HG03575 (cell line): ENCODE data around the gene FAT1.

ENCODE experiments used
- ATAC-seq: cut with Tn5 transposase; IDR thresholded peaks from one replicate; pipeline ENCODE4 v1.9.1; 2021; ENCODE audit not compliant: unreplicated experiment, insufficient number of reproducible peaks, low FRiP score; ENCODE audit errors: extremely low read depth

FAT1 gene

GRCh38 chr4:186596346-186596745 lies 127.3 kb downstream of the FAT1 start:
- ATAC-seq: no peak

GRCh38 chr4:186593587-186593973 lies 130.1 kb downstream of the FAT1 start:
- no peak for ATAC-seq

- no peak for ATAC-seq
These were observed 130.6 kb downstream of the FAT1 start for GRCh38 chr4:186592966-186593586.

DNA sequence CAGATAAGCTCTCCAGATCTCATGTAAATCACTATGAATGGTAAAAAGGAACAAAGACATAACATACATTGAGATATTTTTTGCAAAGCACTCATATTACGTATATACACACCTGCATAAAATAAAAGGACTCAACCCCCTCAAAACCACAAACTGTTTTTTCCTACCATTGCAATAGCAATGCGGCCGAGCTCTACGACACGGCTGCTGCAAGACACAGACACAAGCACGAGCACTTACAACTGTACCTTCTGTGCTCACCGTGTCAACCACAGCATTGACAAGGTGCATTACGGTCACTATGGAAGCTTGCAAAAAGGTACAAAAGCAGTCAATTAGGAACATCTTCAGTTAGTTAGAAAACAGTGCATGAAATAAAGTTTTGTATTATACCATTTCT lies 131.2 kb downstream of the FAT1 start:
- no peak for ATAC-seq

DNA sequence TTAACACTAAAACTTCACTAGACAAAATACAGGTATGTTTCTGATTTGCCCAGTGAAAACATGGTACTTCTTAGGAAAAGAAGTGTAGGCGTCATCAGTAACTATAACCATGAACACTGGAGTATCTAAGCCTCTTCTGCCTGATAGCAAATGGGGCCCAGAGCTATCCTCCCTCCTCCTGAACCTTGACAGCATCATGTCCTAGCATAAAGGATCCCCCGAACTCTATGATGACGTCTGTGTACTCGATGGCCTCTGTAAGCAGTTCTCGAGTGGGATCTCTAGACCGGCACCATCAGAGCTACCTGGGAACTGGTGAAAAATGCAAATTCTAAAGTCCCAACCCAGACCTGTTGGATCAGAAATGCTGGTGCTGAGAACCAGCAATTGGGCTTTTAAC lies 132.0 kb downstream of the FAT1 start:
- no peak for ATAC-seq

DNA sequence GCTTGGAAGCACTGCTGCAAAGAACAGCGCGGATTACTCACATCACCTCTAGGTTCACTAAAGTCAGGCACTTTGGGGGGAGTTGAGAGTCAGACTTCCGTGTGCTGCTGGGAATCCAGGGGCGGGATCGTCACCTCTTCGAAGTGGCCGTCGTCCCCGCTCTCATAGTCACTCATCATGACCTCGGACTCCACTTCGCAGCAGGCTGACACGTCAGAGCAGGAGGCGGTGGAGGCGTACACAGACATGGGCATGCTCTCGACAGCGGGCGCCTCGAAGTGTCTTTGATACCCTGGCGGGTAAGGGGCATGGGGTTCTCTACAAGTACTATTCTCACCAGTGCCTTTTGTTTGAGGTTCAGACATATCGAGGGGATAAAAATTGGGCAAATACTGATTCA lies 135.2 kb downstream of the FAT1 start:
- no peak for ATAC-seq

- no peak for ATAC-seq
These were observed 136.1 kb downstream of the FAT1 start for GRCh38 chr4:186587416-186588018.

GRCh38 chr4:186586205-186586604 lies 137.5 kb downstream of the FAT1 start:
- ATAC-seq: no peak

GRCh38 chr4:186584912-186585311 lies 138.7 kb downstream of the FAT1 start:
- ATAC-seq: no peak

GRCh38 chr4:186581421-186581820 lies 142.2 kb downstream of the FAT1 start:
- ATAC-seq: no peak

- no peak for ATAC-seq
These were observed 143.0 kb downstream of the FAT1 start for GRCh38 chr4:186580669-186581068.

DNA sequence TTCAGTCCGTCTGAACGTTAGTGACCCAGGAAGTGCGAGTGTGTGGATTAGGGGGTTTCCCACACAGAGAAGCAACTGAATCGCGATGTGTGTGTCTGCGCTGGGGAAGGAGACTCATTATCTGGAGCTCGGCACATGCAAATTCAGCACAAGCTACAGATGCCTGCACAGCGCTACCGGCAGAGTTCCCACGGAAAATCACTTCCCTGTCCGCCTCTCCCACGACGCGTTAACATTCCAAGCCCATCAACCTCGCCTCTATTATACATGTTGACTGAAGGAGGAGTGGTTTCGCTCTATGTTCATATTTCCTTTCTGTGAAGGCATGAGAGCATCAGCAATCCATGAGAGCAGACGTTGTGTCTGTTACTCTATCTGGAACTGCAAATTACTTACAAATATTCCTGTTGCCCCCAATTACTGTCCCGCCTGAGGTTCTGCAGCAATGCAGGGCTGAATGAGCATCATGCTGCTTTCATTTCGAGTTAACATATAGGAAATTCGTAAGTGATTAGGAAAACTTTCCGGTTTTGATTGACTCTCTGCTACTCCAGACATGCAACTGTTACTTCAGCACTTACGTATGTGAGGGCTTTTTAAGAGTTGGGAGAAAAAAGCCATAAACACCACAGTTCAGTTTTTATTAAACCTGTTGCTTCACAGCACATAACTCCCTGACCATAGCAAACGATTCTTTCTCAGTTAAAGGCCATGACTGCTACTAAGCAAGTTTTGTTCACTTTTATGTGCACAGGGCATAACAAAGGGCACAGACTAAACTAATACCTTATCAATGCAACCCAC lies 153.3 kb downstream of the FAT1 start:
- no peak for ATAC-seq

DNA sequence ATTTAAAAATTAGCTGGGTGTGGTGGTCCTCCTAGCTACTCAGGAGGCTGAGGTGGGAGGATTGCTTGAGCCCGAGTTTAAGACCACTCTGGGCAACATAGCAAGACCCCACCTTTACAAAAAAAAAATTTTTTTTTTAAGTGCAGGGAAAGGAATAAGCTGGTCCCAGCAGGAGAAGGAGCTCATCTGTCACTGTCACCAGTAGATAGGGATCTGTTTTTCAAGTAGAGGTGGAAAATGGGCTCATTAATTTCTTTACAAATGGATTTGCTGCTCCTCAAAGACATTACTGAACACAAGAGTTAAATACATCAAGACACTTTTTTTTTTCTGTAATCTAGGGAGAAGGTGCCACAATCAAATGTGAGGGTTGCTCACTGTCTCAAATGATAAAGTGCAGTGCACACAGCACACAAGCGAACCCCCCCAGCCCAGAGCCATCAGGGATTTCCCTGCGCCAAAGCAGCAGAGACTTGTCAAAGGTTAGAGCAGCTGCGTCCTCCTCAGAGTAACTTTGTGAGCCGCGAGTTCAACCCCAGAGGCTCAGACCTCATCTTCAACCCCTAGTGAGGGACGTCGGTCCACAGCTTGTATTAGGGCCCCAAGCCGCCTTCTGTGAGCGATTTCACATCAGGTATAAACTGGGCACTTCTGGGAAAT lies 154.0 kb downstream of the FAT1 start:
- ATAC-seq: no peak

DNA sequence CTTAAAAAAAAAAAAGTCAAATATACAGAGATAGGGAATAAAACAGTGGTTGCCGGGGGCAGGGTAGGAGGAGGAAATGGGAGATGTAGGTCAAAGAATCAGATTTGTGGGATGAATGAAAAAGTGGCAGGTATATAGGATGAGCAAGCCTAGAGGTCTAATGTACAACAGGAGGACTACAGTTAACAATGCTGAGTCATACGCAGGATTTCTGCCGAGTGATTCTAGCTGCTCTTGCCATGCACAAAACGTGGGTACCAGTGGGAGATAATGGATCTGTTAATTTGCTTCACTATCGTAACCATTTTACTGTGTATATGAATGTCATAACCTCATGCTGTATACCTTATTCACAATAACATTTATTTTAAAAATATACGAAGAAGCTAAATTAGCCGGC lies 157.6 kb downstream of the FAT1 start:
- ATAC-seq: no peak

DNA sequence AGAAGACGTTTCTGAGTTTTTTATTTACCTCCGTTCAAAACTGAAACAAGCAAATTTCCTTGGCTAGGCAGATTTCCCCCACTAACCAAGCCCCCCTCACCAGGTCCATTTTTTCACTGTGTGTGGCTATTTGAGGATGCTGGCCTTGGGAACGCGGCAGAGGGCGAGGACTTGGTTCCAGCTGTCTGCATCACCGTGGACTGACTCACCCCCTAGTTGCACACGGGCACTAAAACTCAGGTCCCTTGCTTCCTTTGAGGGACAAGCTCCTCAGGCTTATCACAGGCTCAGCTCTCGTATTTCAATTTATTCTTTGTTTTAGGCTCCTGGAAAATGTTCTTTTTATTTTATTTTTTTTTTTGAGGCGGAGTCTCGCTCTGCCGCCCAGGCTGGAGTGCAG lies 159.9 kb downstream of the FAT1 start:
- ATAC-seq: no peak

GRCh38 chr4:186561748-186562147 lies 161.9 kb downstream of the FAT1 start:
- no peak for ATAC-seq

DNA sequence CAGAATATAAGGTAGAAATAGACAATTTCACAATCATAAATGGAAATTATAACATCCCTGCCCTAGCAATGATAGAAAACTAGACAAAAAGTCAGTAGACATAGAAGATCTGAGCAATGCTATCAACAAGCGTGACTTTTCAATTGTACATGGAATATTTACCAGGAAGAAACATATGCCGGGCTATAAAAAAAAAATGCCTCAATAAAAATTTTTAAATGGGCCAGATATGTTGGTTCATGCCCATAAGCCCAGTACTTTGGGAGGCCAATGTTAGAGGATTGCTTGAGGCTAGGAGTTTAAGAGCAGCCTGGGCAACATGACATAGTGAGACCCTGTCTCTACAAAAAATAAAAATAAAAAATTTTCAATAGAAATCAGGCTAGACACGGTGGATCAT lies 163.0 kb downstream of the FAT1 start:
- ATAC-seq: no peak

GRCh38 chr4:186557486-186557885 lies 166.2 kb downstream of the FAT1 start:
- ATAC-seq: no peak

GRCh38 chr4:186557061-186557460 lies 166.6 kb downstream of the FAT1 start:
- ATAC-seq: no peak
